ENCODE data around the gene CDK5.

Gene CDK5

DNA sequence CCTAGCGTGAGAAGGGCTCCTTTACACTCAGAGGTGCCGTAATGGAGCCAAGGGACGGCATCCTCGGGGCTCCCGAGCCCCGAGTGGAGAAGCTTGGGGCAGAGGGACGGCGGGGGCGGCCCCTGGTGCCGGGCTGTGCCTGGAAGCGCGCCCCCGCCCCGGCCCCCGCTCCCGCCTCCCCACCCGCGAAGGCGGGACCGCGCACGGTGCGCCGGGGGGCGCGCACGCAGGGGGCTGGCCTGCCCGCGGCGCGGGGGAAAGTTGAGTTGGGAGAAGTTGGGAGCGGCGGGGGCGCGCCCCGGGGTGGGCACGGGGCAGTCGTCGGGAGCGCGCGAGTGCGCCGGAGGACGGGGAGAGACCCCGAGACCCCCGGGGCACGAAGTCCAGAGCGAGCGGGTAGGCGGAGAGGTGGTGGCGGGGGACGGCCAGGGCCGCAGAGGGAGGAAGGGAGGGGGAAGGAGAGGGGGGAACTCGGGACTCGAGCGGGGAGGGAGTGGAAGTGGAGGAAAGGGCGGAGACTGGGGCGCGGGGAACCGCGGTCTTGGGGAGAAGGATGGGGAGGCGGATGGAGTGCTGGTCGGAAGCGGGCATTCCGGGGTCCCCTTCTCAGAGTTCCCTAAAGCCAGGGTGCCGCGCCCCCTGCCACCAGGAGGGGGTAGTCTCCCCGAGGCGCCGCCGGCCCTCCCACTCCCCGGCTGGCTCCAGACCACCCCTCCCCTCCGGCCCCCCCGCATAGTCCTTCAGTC lies 1.8 kb upstream of the CDK5 start, which contains the start of gene SLC4A2:
Gene SLC4A2, plus strand, starts transcription at position 223 of the 746 bp plus-strand sequence. CDS start 2,399 bp downstream, outside the sequence.
- Histone ChIP-seq H3K27me3 (ENCODE audit: low read length) (no peaks in the 10 kb centered on the region), H3K36me3 (ENCODE audit: low read length) (no peaks in the 10 kb centered on the region), H3F3A (ENCODE audit: insufficient read depth) (peaks cover 8% of the 10 kb centered on the region), H3K9me2 (replicated peaks; ENCODE audit: insufficient read depth, low read length) (no peaks in the 10 kb centered on the region), H3K27ac (ENCODE audit: low read depth, low read length) (peak within 1 kb of the TSS; percentile 82), H4K20me1 (ENCODE audit: low read depth, low read length) (no peaks in the 10 kb centered on the region), H3K9me3 (ENCODE audit: insufficient read depth, low read length) (no peaks in the 10 kb centered on the region), H3K4me2 (ENCODE audit: low read depth, low read length, poor library complexity, severe bottlenecking) (peak within 1 kb of the TSS; percentile 84), H3K4me3 (ENCODE audit: insufficient read depth, low read length, poor library complexity, severe bottlenecking) (peak within 1 kb of the TSS; percentile 86), H3K79me2 (ENCODE audit: insufficient read depth, low read length) (peaks cover 27% of the 10 kb centered on the region), H2AFZ (ENCODE audit: low read depth, low read length, severe bottlenecking) (peak within 1 kb of the TSS; percentile 86), H3K9ac (ENCODE audit: low read length) (peak within 1 kb of the TSS; percentile 77)
- TF ChIP-seq, protein P1, sequence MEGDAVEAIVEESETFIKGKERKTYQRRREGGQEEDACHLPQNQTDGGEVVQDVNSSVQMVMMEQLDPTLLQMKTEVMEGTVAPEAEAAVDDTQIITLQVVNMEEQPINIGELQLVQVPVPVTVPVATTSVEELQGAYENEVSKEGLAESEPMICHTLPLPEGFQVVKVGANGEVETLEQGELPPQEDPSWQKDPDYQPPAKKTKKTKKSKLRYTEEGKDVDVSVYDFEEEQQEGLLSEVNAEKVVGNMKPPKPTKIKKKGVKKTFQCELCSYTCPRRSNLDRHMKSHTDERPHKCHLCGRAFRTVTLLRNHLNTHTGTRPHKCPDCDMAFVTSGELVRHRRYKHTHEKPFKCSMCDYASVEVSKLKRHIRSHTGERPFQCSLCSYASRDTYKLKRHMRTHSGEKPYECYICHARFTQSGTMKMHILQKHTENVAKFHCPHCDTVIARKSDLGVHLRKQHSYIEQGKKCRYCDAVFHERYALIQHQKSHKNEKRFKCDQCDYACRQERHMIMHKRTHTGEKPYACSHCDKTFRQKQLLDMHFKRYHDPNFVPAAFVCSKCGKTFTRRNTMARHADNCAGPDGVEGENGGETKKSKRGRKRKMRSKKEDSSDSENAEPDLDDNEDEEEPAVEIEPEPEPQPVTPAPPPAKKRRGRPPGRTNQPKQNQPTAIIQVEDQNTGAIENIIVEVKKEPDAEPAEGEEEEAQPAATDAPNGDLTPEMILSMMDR (IDR thresholded peaks at IDR 0.05; ENCODE audit: insufficient read depth, low read length, poor library complexity, severe bottlenecking) = peak; percentile 31
- TF ChIP-seq EZH2phosphoT487 (conservative IDR thresholded peaks at IDR 0.05; ENCODE audit: low read length) = no peak

DNA sequence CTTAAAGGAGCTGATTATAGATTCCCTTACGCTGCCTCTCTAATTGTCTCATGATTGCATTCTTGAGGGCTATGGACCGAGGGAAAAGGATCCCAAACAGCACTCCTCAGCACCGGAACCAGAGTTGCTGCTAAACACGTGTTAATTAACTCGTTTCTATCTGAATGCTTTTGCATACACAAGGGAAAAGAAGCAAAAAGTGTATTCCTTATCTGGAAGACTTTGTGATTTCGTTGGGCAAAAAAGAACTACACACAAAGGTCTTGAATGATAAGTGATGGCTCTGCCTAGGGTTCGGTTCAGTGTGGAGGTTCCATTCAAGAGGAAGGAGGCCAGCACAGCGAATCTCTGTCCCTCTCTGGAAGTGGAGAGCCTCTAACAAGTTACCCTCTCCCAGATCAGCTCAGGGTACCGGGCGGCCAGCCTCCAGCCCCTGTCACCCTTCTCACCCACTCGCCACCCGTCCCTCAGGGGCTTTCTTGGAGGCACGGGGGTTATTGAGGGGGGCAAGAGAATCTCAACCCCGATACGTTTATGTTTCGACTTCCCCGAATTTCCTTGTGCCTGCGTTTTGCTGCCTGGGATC lies 1.2 kb upstream of the CDK5 start:
- Histone ChIP-seq H3K4me2 (ENCODE audit: low read depth, low read length, poor library complexity, severe bottlenecking) (peak overlapping the region; percentile 84), H2AFZ (ENCODE audit: low read depth, low read length, severe bottlenecking) (peak overlapping the region; percentile 35), H3K27ac (ENCODE audit: low read depth, low read length) (peak overlapping the region; percentile 82), H3K9me3 (ENCODE audit: insufficient read depth, low read length) (no peaks in the 10 kb centered on the region), H3K9me2 (replicated peaks; ENCODE audit: insufficient read depth, low read length) (no peaks in the 10 kb centered on the region), H3K36me3 (ENCODE audit: low read length) (no peaks in the 10 kb centered on the region), H3F3A (ENCODE audit: insufficient read depth) (peaks cover 8% of the 10 kb centered on the region), H3K27me3 (ENCODE audit: low read length) (no peaks in the 10 kb centered on the region), H3K4me3 (ENCODE audit: insufficient read depth, low read length, poor library complexity, severe bottlenecking) (peak overlapping the region; percentile 86), H3K9ac (ENCODE audit: low read length) (peak overlapping the region; percentile 77), H4K20me1 (ENCODE audit: low read depth, low read length) (no peaks in the 10 kb centered on the region), H3K79me2 (ENCODE audit: insufficient read depth, low read length) (peaks cover 27% of the 10 kb centered on the region)
- TF ChIP-seq, protein P1 (IDR thresholded peaks at IDR 0.05; ENCODE audit: insufficient read depth, low read length, poor library complexity, severe bottlenecking) = no peak
- TF ChIP-seq EZH2phosphoT487 (conservative IDR thresholded peaks at IDR 0.05; ENCODE audit: low read length) = no peak

DNA sequence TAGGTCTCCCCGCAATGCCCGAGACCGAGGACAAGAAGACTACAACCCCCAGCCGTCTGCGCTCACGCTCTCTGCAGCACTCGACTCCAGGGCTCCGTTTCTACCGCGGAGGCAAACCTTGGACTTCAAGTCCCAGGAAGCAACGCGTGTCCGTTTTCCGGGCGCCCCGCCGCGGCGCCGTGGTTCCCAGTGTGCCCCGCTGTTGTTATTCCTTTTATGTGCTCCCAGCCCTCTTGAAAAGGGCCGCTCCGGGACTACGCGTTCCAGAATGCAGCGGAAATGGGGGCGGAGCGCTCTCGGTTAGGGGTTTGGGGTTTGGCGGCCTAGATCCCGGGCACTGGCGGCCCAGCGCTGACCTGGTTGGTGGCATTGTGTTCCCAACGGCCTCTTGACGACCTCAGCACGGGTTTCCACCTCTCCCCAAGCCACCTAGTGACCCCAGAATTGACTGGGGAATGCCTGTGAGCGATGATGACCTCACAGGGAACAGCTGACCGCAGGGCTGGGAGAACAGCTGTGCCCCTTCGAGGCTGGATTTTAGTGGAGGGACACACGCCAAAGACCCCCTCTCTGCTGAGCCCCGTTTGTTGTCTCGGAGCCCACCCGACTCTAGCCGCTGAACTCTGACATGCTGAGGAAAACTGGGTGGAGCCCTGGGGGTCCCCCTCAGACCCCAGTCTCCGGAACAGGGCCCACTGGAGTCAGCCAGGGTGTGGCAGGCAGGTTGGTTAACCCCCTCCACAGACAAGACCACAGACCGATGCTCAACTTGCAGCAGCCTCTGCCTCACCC lies 488 bp upstream of the CDK5 start:
- TF ChIP-seq, protein P1 (IDR thresholded peaks at IDR 0.05; ENCODE audit: insufficient read depth, low read length, poor library complexity, severe bottlenecking) = no peak
- TF ChIP-seq EZH2phosphoT487 (conservative IDR thresholded peaks at IDR 0.05; ENCODE audit: low read length) = no peak
- Histone ChIP-seq H3K79me2 (ENCODE audit: insufficient read depth, low read length) (peaks cover 27% of the 10 kb centered on the region), H3K4me3 (ENCODE audit: insufficient read depth, low read length, poor library complexity, severe bottlenecking) (peak overlapping the region; percentile 86), H3F3A (ENCODE audit: insufficient read depth) (peaks cover 8% of the 10 kb centered on the region), H3K27me3 (ENCODE audit: low read length) (no peaks in the 10 kb centered on the region), H3K4me2 (ENCODE audit: low read depth, low read length, poor library complexity, severe bottlenecking) (peak overlapping the region; percentile 84), H3K9me3 (ENCODE audit: insufficient read depth, low read length) (no peaks in the 10 kb centered on the region), H3K9me2 (replicated peaks; ENCODE audit: insufficient read depth, low read length) (no peaks in the 10 kb centered on the region), H2AFZ (ENCODE audit: low read depth, low read length, severe bottlenecking) (peak overlapping the region; percentile 35), H3K27ac (ENCODE audit: low read depth, low read length) (peak overlapping the region; percentile 82), H3K36me3 (ENCODE audit: low read length) (no peaks in the 10 kb centered on the region), H4K20me1 (ENCODE audit: low read depth, low read length) (no peaks in the 10 kb centered on the region), H3K9ac (ENCODE audit: low read length) (peak overlapping the region; percentile 77)
